Prostate gland (tissue), 2 donors: ENCODE results near the gene TSHZ3. TPM values are rescaled to one million over a fixed set of nuclear protein-coding genes. Genes with fewer than 3 reads are reported as not detected.

ENCODE experiments used
- DNase-seq: peaks from one replicate; pipeline ENCODE4 v3.0.0-alpha.2; 2019; ENCODE audit warnings: low spot score
- H3K27ac ChIP-seq, 2 donors: fragments of 200-600 bp; sonication (generic); 2 replicates each; pipeline ENCODE4 v1.5.1; 2017 to 2019
- H3K27me3 ChIP-seq: fragments of 200-600 bp; sonication (generic); replicated peaks from 2 replicates; pipeline ENCODE4 v1.5.1; 2019; ENCODE audit not compliant: insufficient read depth
- H3K36me3 ChIP-seq, 2 donors: fragments of 200-600 bp; sonication (generic); 1 replicate in 1 of 2; 2 replicates in 1 of 2; pipeline versions ENCODE4 v1.5.1 to v1.8.1; 2017 to 2019
- H3K4me1 ChIP-seq: fragments of 200-600 bp; sonication (generic); replicated peaks from 2 replicates; pipeline ENCODE4 v1.5.1; 2019
- H3K4me3 ChIP-seq, 2 donors: fragments of 200-600 bp; sonication (generic); 2 replicates each; pipeline ENCODE4 v1.5.1; 2017 to 2019
- H3K9me3 ChIP-seq: fragments of 200-600 bp; sonication (generic); 2 replicates; pipeline ENCODE4 v1.5.1; 2017
- CTCF ChIP-seq, 4 experiments: fragments of 200-600 bp in 2 of 4; fragments of 450-650 bp in 2 of 4; sonication (generic) in 2 of 4; IDR thresholded peaks; 1 replicate in 3 of 4; 2 replicates in 1 of 4; pipeline ENCODE4 v1.5.1; 2016 to 2019; ENCODE audit warnings: antibody characterized with exemption in 4 of 4, mild to moderate bottlenecking in 2 of 4, moderate library complexity in 2 of 4
- POLR2A ChIP-seq: fragments of 450-650 bp; IDR thresholded peaks from one replicate; pipeline ENCODE4 v1.6.1; 2016; ENCODE audit warnings: antibody characterized with exemption, mild to moderate bottlenecking
- POLR2AphosphoS5 ChIP-seq: sonication (generic); formaldehyde crosslinking; IDR thresholded peaks from one replicate; pipeline ENCODE4 v1.6.1; 2017; ENCODE audit warnings: antibody characterized with exemption
- WGBS: methylation state at CpG from one replicate; pipeline ENCODE4 v1.1.5; 2018; 5-methylcytosine and 5-hydroxymethylcytosine counted together
- intact Hi-C: fragments of 100-400 bp; cut with DNase I; formaldehyde crosslinking; loops from one replicate; pipeline ENCODE4 v1.14.2; 2022
- total RNA-seq, 2 donors: library from RNA; depleted of rRNA; stranded (reverse); fragments of >200 nt; gene quantifications; one replicate each; pipeline ENCODE4 v1.1.0, GENCODE V29; 2016

TSHZ3 gene
- total RNA-seq, 2 donors from 2014 or later, result 10.4 to 18.4 TPM

DNA sequence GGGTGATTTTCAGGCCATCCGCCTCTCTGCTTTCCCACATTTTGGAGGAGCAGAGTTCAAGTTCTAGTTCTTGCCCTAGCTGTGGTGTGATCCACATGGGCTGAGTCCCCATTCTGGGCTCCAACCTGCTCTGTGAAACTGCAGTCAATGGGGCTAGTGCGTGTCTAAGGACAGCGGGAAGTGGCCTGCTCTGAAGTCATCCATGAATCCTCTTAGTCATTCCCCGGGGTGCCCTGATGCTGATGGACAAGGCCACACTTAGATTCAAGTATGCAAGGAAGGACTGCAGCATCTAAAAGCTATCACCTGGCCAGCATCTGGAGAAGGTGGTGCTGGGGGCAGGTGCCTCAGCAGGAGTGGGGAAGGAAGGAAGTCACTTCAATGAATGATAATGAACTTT lies 94.6 kb downstream of the TSHZ3 start:
- no peaks in the 10 kb centered on the region for H3K9me3 ChIP-seq
- WGBS, result 69% methylated on average over 4 of the region's 4 CpGs
- intact Hi-C loops, result no loop called here
- H3K36me3 ChIP-seq, result no peaks in the 10 kb centered on the region
- DNase-seq, result no peak
- H3K27me3 ChIP-seq, result no peaks in the 10 kb centered on the region
- TF ChIP-seq CTCF (IDR thresholded peaks at IDR 0.05) (no peak), POLR2AphosphoS5 (no peak), POLR2A (no peak)
- no peak overlapping the region for H3K4me3 ChIP-seq
- no peak overlapping the region for H3K27ac ChIP-seq
- no peaks in the 10 kb centered on the region for H3K4me1 ChIP-seq

DNA sequence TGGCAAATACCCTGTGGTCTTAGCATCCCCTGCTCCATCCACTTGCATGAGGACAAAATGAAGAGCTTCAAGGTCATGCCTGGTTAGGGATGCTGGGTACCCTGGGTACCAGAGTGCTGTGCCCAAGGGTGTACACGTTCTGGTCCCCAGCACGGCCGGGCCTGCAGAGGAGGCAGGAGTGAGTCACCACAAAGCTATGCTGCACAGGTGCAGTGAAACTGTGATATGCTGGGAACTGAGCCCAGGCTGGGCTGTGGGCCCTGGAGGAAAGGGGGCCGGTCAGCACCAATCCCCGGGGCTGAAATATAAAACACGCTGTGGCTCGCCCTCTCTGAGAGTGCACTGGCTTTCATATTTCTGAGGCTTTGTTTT lies 95.1 kb downstream of the TSHZ3 start:
- Histone ChIP-seq H3K36me3 (no peaks in the 10 kb centered on the region), H3K27ac (no peak overlapping the region), H3K9me3 (no peaks in the 10 kb centered on the region), H3K27me3 (no peaks in the 10 kb centered on the region), H3K4me3 (no peak overlapping the region), H3K4me1 (no peaks in the 10 kb centered on the region)
- TF ChIP-seq POLR2AphosphoS5, result peak; percentile 77
- TF ChIP-seq POLR2A, result no peak
- DNase-seq, result peak; percentile 85
- whole genome bisulfite sequencing, result 30% methylated on average over 7 of the region's 7 CpGs
- intact Hi-C loops, result no loop called here

GRCh38 chr19:31253526-31254179 lies 95.6 kb downstream of the TSHZ3 start:
- WGBS, result 71% methylated on average over 6 of the region's 6 CpGs
- H3K4me1 ChIP-seq, result no peaks in the 10 kb centered on the region
- no peak overlapping the region for H3K27ac ChIP-seq
- TF ChIP-seq POLR2A (no peak), CTCF (IDR thresholded peaks at IDR 0.05) (no peak), POLR2AphosphoS5 (no peak)
- H3K27me3 ChIP-seq, result no peaks in the 10 kb centered on the region
- DNase-seq, result no peak
- H3K36me3 ChIP-seq, result no peaks in the 10 kb centered on the region
- no peaks in the 10 kb centered on the region for H3K9me3 ChIP-seq
- intact Hi-C loops, result no loop called here
- no peak overlapping the region for H3K4me3 ChIP-seq

GRCh38 chr19:31252441-31252840 lies 96.8 kb downstream of the TSHZ3 start:
- Histone ChIP-seq H3K36me3 (no peaks in the 10 kb centered on the region), H3K4me3 (no peak overlapping the region), H3K4me1 (no peaks in the 10 kb centered on the region), H3K27ac (no peak overlapping the region), H3K9me3 (no peaks in the 10 kb centered on the region), H3K27me3 (no peaks in the 10 kb centered on the region)
- 82% methylated on average over 2 of the region's 2 CpGs for WGBS
- DNase-seq, result no peak
- intact Hi-C loops, result no loop called here
- TF ChIP-seq POLR2AphosphoS5, result no peak

GRCh38 chr19:31249217-31249616 lies 100.0 kb downstream of the TSHZ3 start:
- H3K4me3 ChIP-seq, result no peak overlapping the region
- no peak for TF ChIP-seq POLR2AphosphoS5
- no peak for TF ChIP-seq CTCF (IDR thresholded peaks at IDR 0.05)
- TF ChIP-seq POLR2A, result no peak
- 83% methylated on average over 9 of the region's 9 CpGs for WGBS
- no peaks in the 10 kb centered on the region for H3K4me1 ChIP-seq
- H3K27ac ChIP-seq, result no peak overlapping the region
- intact Hi-C loops, result no loop called here
- H3K27me3 ChIP-seq, result no peaks in the 10 kb centered on the region
- no peaks in the 10 kb centered on the region for H3K36me3 ChIP-seq
- H3K9me3 ChIP-seq, result no peaks in the 10 kb centered on the region
- DNase-seq, result no peak

GRCh38 chr19:31235806-31236205 lies 113.4 kb downstream of the TSHZ3 start:
- no peak for DNase-seq
- intact Hi-C loops, result no loop called here
- Histone ChIP-seq H3K36me3 (no peaks in the 10 kb centered on the region), H3K27me3 (no peaks in the 10 kb centered on the region), H3K9me3 (no peaks in the 10 kb centered on the region), H3K4me1 (no peaks in the 10 kb centered on the region), H3K27ac (no peak overlapping the region), H3K4me3 (no peak overlapping the region)
- TF ChIP-seq POLR2AphosphoS5 (no peak), POLR2A (no peak), CTCF (IDR thresholded peaks at IDR 0.05) (no peak)
- WGBS, result 91% methylated on average over 4 of the region's 4 CpGs
